SW480 (cell line): ENCODE results near the gene FAM228B.
"Not testable (repeated sequence)": the region's sequence is repeated elsewhere in the genome, so short reads cannot be mapped to it uniquely, and the experiment has no call there.

Experiments
- DNase-seq: peaks from one replicate; pipeline ENCODE4 v3.0.0-alpha.2; 2016; ENCODE audit warnings: low spot score

FAM228B gene

GRCh38 chr2:24102677-24103076, 20.6 kb upstream of the FAM228B start:
- no peak for DNase-seq

GRCh38 chr2:24104110-24104650, 19.1 kb upstream of the FAM228B start:
- no peak for DNase-seq

GRCh38 chr2:24104906-24105305, 18.4 kb upstream of the FAM228B start:
- no peak for DNase-seq

DNA sequence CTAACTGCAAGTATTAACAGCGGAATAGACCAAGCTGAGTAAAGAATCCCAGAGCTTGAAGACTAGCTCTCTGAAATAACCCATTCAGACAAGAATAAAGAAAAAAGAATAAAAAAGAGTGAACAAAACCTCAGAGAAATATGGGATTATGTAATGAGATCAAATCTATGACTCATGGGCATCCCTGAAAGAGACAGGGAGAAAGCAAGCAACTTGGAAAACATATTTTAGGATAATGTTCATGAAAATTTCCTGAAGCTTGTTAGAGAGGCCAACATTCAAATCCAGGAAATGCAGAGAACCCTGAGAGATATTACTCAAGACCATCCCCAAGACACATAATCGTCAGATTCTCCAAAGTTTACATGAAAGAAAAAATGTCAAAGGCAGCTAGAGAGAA, 17.5 kb upstream of the FAM228B start:
- no peak for DNase-seq

DNA sequence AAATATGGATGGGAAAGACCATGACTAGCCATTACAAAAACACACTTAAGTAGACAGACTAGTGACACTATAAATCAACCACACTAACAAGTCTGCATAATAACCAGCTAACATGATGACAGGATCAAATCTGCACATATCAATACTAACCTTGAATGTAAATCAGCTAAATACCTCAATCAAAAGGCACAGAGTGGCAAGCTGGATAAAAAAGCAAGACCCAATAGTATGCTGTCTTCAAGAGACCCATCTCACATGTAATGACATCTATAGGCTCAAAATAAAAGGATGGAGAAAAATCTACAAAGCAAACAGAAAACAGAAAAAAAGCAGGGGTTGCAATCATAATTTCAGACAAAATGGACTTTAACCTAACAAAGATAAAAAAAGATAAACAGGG, 16.5 kb upstream of the FAM228B start:
- no peak for DNase-seq

DNA sequence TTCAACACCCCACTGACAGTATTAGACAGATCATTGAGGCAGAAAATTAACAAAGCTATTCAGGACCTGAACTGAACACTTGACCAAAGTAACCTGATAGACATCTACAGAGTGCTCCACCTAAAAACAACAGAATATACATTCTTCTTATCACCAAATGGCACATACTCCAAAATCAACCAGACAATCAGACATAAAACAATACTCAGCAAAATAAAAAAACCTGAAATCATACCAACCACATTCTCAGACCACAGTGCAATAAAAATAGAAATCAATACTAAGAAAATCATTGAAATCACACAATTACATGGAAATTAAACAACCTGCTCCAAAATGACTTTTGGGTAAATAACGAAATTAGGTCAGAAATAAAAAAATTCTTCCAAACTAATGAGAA, 15.9 kb upstream of the FAM228B start:
- no peak for DNase-seq

- DNase-seq, result not testable (repeated sequence)
These were observed 13.8 kb upstream of the FAM228B start for GRCh38 chr2:24109431-24109830.

GRCh38 chr2:24110660-24111303, 12.5 kb upstream of the FAM228B start:
- DNase-seq, result no peak

GRCh38 chr2:24111407-24111901, 11.8 kb upstream of the FAM228B start:
- DNase-seq, result no peak

GRCh38 chr2:24115057-24115456, 8.2 kb upstream of the FAM228B start:
- DNase-seq, result no peak

DNA sequence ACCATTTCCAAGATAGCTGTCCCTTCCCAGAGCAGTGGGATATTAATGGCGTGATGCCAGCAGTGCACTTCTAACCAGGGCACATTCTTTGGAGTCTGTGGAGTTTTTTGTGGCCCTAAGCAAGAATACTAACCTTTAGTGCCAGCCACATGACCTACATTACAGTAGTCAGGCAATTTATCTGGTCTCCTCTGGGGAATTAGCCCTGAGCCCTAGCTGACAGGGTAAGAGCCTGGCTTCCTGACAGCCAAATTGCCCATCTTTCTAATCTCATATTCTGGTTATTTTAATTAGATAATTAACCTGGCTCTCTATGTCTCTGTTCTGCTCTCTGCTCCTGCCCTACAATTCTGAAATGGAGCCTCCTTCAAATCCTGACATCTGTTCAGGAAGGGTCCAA, 5.4 kb upstream of the FAM228B start:
- DNase-seq, result no peak

GRCh38 chr2:24121066-24121465, 2.2 kb upstream of the FAM228B start:
- no peak for DNase-seq

DNA sequence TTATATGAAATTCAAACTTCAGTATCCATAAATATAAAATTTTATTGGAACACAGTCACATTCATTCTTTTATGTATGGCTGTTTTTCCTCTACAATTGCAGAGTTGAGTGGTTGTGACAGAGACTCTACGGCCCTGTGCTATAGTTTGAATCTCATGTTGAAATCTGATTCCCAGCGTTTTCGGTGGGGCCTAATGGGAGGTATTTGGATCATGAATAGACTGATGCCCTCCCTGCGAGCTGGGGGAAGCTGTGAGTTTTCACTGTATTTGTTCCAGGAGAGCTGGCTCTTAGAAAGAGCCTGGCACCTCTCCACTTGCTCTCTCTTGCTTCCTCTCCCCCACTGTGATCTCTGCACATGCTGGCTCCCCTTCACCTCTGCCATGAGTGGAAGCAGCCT, 1.8 kb upstream of the FAM228B start:
- no peak for DNase-seq

DNA sequence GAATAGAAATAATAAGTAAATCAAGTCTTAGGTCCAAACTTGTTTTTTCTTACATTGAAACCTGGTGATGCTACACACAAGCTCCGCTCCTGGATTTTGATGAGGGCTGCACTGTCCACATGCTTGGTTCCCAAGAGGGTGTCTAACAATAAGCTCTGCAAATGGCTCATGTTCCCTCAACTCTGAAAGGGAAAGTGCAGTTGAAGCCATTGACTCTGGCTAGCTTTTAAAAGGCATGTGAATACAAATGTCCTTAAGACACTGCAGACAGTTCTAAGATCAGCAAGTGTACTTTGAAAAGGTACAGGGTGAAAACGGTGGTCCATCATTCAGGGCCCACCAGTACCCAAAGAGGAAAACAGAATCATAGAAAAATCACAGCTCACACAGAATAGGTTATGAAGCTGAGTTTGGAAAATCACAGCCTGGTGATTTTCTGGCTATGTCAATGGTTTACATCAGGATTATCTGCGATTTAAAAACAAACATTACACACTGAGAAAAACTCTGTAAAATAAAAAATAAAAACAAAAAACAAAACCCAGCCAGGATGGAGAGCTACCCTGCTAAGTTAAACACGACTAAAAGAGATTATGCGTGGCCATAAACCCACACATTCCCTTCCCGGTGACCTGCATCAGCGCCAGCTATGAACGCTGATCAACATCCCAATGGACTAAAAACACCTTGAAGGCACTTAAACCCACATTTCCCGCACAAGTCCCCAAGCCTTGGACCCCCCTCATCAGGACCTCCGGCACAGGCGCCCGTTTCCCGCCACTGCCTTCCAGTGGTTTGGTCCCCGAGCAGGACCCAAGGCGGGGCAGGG, 689 bp upstream of the FAM228B start:
- DNase-seq, result no peak

DNA sequence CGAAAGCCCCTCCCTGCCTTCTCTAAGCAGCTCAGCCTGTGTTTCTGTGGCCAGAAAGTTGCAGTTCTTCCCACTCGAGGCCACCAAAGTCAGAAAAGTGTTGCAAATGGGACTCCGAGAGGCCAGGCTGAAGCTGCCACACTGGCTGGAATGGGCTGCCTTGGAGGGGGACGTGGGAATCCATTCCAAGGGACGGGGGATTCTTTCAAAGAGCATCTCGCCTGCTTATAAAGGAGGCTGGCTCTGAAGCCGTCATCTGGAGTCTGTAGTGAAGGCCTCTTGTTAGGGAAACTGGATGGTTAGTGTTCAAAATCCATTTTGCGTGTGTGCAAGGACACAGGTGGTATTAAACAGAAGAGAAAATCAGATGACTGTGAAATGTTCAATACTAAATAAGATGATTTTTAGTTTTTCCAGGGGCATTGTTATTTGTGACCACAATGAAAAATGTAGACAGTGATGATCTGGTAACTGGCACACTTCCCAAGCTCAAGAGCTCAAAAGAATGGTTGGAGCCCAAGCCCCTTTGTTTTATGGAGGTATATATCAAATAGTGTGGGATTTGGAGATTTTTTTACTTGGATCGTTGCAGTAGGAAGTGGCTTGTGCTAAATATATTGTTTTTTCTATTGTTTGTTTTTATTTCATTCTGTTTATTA, 782 bp downstream of the FAM228B start:
- peak; percentile 35 for DNase-seq

- DNase-seq, result no peak
These were observed 2.7 kb downstream of the FAM228B start for GRCh38 chr2:24125956-24126355.

DNA sequence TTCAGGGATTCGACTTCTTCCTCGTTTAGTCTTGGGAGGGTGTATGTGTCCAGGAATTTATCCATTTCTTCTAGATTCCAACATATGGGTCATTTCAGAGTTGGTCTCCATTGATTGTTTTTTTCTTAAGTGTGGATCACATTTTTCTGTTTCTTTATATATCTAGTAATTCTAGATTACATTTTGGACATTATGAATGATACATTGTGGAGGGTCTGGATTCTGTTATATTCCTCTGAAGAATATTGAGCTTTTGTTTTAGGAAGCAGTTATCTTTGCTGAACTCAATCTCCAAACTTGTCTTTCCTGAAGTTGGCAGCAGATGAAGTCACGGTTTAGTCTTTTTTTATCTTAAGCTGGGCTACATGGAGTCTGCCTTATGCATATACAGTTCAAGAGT, 9.3 kb downstream of the FAM228B start:
- DNase-seq, result no peak

DNA sequence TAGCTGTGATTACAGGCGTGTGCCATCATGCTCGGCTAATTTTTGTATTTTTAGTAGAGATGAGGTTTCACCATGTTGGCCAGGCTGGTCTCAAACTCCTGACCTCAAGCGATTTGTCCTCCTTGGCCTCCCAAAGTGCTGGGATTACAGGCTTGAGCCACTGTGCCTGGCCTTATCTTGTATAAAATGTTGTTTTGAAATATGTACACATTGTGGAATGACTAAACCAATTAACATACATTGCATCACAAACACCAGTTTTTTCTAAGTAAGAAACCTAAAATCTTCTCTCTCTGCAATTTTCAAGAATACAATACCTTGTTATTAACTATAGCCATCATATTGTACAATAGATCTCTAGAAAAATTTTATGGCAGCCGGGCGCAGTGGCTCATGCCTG, 17.0 kb downstream of the FAM228B start:
- not testable (repeated sequence) for DNase-seq

DNA sequence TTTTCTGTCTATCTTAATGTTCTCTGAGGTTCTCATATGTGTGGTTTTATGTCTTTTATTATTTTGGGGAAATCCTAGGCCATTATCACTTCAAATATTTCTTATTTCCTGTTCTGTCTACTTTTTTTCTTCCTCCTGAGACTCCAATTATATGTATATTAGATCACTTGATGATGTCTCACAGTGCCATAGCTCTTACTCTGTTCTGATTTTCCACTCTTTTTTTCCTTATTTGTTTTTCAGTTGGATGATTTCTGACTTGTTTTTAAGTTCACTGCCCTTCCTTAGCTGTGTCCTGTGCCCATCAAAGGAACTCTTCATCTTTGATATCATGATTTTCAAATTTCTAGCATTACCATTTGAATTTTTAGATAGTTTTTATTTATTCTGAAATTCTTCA, 24.1 kb downstream of the FAM228B start:
- no peak for DNase-seq

GRCh38 chr2:24152413-24153197, 29.3 kb downstream of the FAM228B start:
- DNase-seq, result no peak

DNA sequence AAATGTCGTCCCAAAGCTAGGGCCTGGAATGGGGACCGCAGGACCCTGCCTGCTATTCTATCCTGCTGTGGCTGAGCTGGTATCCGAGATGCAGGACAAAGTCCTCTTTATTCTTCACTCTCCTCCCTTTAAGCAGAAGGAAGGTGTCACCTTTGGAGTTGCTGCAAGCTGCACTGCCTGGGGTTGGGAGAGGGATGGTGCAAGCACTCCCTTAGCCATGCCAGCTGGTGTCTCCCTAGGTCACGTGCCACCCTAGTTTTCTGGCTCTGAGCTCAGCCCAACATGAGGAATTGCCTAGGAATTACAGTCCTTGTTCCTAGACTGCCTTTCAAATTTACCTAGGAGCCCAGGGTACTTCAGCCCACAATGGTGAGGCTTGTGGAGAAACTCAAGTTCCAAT, 30.2 kb downstream of the FAM228B start:
- no peak for DNase-seq

DNA sequence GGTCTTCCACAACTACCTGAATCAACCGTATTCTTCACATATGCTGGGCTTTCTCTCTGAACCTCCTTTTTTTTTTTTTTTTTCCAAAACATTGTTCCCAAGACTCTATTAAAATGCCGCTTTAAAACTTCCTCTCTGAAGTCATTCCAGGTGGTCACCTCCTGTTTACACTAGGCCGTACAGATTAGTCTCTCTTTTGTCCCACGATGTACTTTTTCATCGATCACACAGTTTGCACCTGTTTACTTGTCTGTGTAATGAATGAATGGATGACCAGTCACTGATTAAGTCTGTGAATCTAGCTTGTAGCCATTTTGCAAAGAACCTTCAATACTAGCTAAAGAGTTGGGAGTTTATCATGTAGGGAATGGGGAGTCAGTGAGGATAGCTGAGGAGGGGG, 34.9 kb downstream of the FAM228B start:
- no peak for DNase-seq
